HepG2 (cell line): ENCODE data around the gene RIC3.

ENCODE experiments used
- CBX5 ChIP-seq: sonication (generic); formaldehyde crosslinking; IDR thresholded peaks from 2 replicates; pipeline ENCODE4 v1.4.0; 2020; ENCODE audit warnings: missing genetic modification reagents, borderline replicate concordance
- DBP ChIP-seq: sonication (generic); formaldehyde crosslinking; IDR thresholded peaks from 2 replicates; pipeline ENCODE4 v1.4.0; 2020; ENCODE audit warnings: missing genetic modification reagents; ENCODE audit errors: not compliant biosample characterization
- HDAC2 ChIP-seq: sonication (generic); formaldehyde crosslinking; IDR thresholded peaks from 2 replicates; pipeline ENCODE4 v1.4.0; 2020; ENCODE audit warnings: missing genetic modification reagents
- HINFP ChIP-seq: sonication (generic); formaldehyde crosslinking; IDR thresholded peaks from 2 replicates; pipeline ENCODE4 v1.4.0; 2020; ENCODE audit warnings: low read depth, mild to moderate bottlenecking, missing genetic modification reagents
- ZBTB1 ChIP-seq: sonication (generic); formaldehyde crosslinking; IDR thresholded peaks from 2 replicates; pipeline ENCODE4 v1.4.0; 2020; ENCODE audit warnings: missing genetic modification reagents, borderline replicate concordance
- ZFP91 ChIP-seq: sonication (generic); formaldehyde crosslinking; IDR thresholded peaks from 2 replicates; pipeline ENCODE4 v1.9.0; 2022; ENCODE audit warnings: missing genetic modification reagents, mild to moderate bottlenecking, borderline replicate concordance
- ZNF333 ChIP-seq: sonication (generic); formaldehyde crosslinking; IDR thresholded peaks from 2 replicates; pipeline ENCODE4 v1.4.0; 2020; ENCODE audit warnings: mild to moderate bottlenecking, missing genetic modification reagents, borderline replicate concordance
- ZNF343 ChIP-seq: sonication (generic); formaldehyde crosslinking; IDR thresholded peaks from 2 replicates; pipeline ENCODE4 v1.4.0; 2020; ENCODE audit warnings: mild to moderate bottlenecking, missing genetic modification reagents
- ZNF556 ChIP-seq: sonication (generic); formaldehyde crosslinking; IDR thresholded peaks from 2 replicates; pipeline ENCODE4 v1.4.0; 2020; ENCODE audit warnings: mild to moderate bottlenecking, missing genetic modification reagents, borderline replicate concordance
- ZNF660 ChIP-seq: sonication (generic); formaldehyde crosslinking; IDR thresholded peaks from 2 replicates; pipeline ENCODE4 v1.5.1; 2020; ENCODE audit warnings: mild to moderate bottlenecking, low read depth, missing genetic modification reagents, borderline replicate concordance

- no peak for TF ChIP-seq DBP (CRISPR knock-in tag)
- TF ChIP-seq HINFP, result no peak
- no peak for TF ChIP-seq ZNF343
- TF ChIP-seq ZBTB1, result no peak
- TF ChIP-seq ZNF660 (CRISPR knock-in tag), result no peak
- TF ChIP-seq ZNF333 (CRISPR knock-in tag), result no peak
- no peak for TF ChIP-seq HDAC2 (CRISPR knock-in tag)
- no peak for TF ChIP-seq ZFP91 (CRISPR knock-in tag)
- no peak for TF ChIP-seq ZNF556 (CRISPR knock-in tag)
- TF ChIP-seq CBX5, result no peak
Observed at GRCh38 chr11:8167796-8168195, 1.0 kb downstream of the RIC3 start.
